H1 (cell line): ENCODE results near the gene TPO. TPM values are rescaled to one million over a fixed set of nuclear protein-coding genes. Genes with fewer than 3 reads are reported as not detected.

Experiments used
- CTCF ChIA-PET: fragments of 300-600 bp; sonication (Branson Sonifier 250); formaldehyde crosslinking; loops from one replicate; lab custom pipeline; 2021; ENCODE audit not compliant: partially characterized antibody; lab: Charles Lee
- POLR2A ChIA-PET: fragments of 300-600 bp; sonication (Branson Sonifier 250); formaldehyde crosslinking; loops from one replicate; lab custom pipeline; 2021; ENCODE audit warnings: inconsistent platforms; ENCODE audit not compliant: partially characterized antibody; lab: Charles Lee
- DNase-seq, 2 experiments: peaks; one replicate each; pipeline versions ENCODE4 v3.0.0 to v3.0.0-alpha.2; 2010 to 2022; ENCODE audit warnings: low spot score in 2 of 2, low read depth in 1 of 2, mixed read lengths in 1 of 2
- FAIRE-seq: peaks from 2 replicates; lab custom pipeline; 2011; peaks lifted over from hg19 to GRCh38; lab: Jason Lieb, UNC
- H2AFZ ChIP-seq: 2 replicates; pipeline ENCODE4 v1.8.1; 2012; ENCODE audit warnings: low read length, inconsistent platforms
- H2AK5ac ChIP-seq: 2 replicates; pipeline ENCODE4 v1.6.1; 2013; ENCODE audit warnings: low read depth, low read length
- H2BK120ac ChIP-seq: replicated peaks from 2 replicates; pipeline ENCODE3; 2013; ENCODE audit warnings: low read depth, low read length, inconsistent platforms
- H2BK12ac ChIP-seq: 2 replicates; pipeline ENCODE4 v1.6.1; 2013; ENCODE audit warnings: low read depth, low read length
- H2BK15ac ChIP-seq: 2 replicates; pipeline ENCODE4 v1.6.1; 2013; ENCODE audit warnings: low read length
- H2BK20ac ChIP-seq: 2 replicates; pipeline ENCODE4 v1.6.1; 2013; ENCODE audit warnings: low read length
- H2BK5ac ChIP-seq: 2 replicates; pipeline ENCODE4 v1.6.1; 2013; ENCODE audit warnings: low read depth, low read length
- H3K14ac ChIP-seq: 2 replicates; pipeline ENCODE4 v1.6.1; 2013; ENCODE audit warnings: inconsistent platforms; ENCODE audit not compliant: insufficient read length
- H3K18ac ChIP-seq: 2 replicates; pipeline ENCODE4 v1.6.1; 2013; ENCODE audit warnings: low read length; ENCODE audit errors: extremely low read depth
- H3K23ac ChIP-seq: 2 replicates; pipeline ENCODE4 v1.6.1; 2013; ENCODE audit warnings: inconsistent platforms; ENCODE audit not compliant: insufficient read length
- H3K23me2 ChIP-seq: 2 replicates; pipeline ENCODE4 v1.6.1; 2013; ENCODE audit warnings: low read depth, low read length
- H3K27ac ChIP-seq: 2 replicates; pipeline ENCODE4 v1.6.1; 2011; ENCODE audit warnings: low read depth, low read length, inconsistent platforms
- H3K27me3 ChIP-seq, 4 experiments: replicated peaks in 1 of 4; 1 replicate in 1 of 4; 2 replicates in 3 of 4; pipeline versions ENCODE4 v1.6.1 to v1.8.1; 2011 to 2013; ENCODE audit warnings: low read length in 3 of 4, mild to moderate bottlenecking in 3 of 4, inconsistent platforms in 2 of 4, mixed read lengths in 2 of 4, moderate library complexity in 1 of 4; ENCODE audit not compliant: control insufficient read depth in 3 of 4, insufficient read depth in 3 of 4; ENCODE audit errors: extremely low read depth in 1 of 4
- H3K36me3 ChIP-seq, 4 experiments: 2 replicates each; pipeline versions ENCODE4 v1.6.1 to v1.8.1; 2011 to 2013; ENCODE audit warnings: mild to moderate bottlenecking in 4 of 4, low read length in 3 of 4, moderate library complexity in 2 of 4, control low read depth in 1 of 4, inconsistent platforms in 1 of 4; ENCODE audit not compliant: insufficient read depth in 4 of 4, control insufficient read depth in 2 of 4
- H3K4ac ChIP-seq: replicated peaks from 2 replicates; pipeline ENCODE3; 2013; ENCODE audit warnings: low read length, low read depth, mixed read lengths, inconsistent platforms; ENCODE audit not compliant: insufficient read length
- H3K4me1 ChIP-seq, 4 experiments: replicated peaks in 1 of 4; 1 replicate in 1 of 4; 2 replicates in 3 of 4; pipeline versions ENCODE4 v1.6.1 to v1.8.1; 2011 to 2013; ENCODE audit warnings: low read length in 3 of 4, inconsistent platforms in 2 of 4, mixed read lengths in 1 of 4; ENCODE audit not compliant: insufficient read depth in 4 of 4, control insufficient read depth in 3 of 4
- H3K4me2 ChIP-seq, 2 experiments: 2 replicates each; pipeline versions ENCODE4 v1.6.1 to v1.8.1; 2011 to 2013; ENCODE audit warnings: low read depth in 2 of 2, low read length in 2 of 2, control low read depth in 1 of 2, inconsistent platforms in 1 of 2, mild to moderate bottlenecking in 1 of 2; ENCODE audit not compliant: insufficient read depth in 1 of 2
- H3K4me3 ChIP-seq, 4 experiments: fragments of 200-600, 300-600 bp in 1 of 4; sonication (generic), shearing (Covaris generic), sonication (Bioruptor Twin) in 1 of 4; 2 replicates each; pipeline versions ENCODE4 v1.5.1 to v1.8.1; 2011 to 2016; ENCODE audit warnings: low read length in 4 of 4, low read depth in 3 of 4, control low read depth in 2 of 4, inconsistent platforms in 2 of 4, mild to moderate bottlenecking in 2 of 4, mixed read lengths in 1 of 4, moderate library complexity in 1 of 4; ENCODE audit not compliant: insufficient read depth in 2 of 4; ENCODE audit errors: extremely low read depth in 1 of 4
- H3K56ac ChIP-seq: replicated peaks from 2 replicates; pipeline ENCODE3; 2013; ENCODE audit warnings: low read depth, mild to moderate bottlenecking, mixed read lengths, low read length, inconsistent platforms; ENCODE audit not compliant: insufficient read length
- H3K79me1 ChIP-seq: 2 replicates; pipeline ENCODE4 v1.6.1; 2013; ENCODE audit warnings: low read depth, low read length, control low read depth
- H3K79me2 ChIP-seq, 2 experiments: 2 replicates each; pipeline versions ENCODE4 v1.6.1 to v1.8.1; 2012 to 2013; ENCODE audit warnings: low read length in 2 of 2, mild to moderate bottlenecking in 2 of 2, inconsistent platforms in 1 of 2; ENCODE audit not compliant: insufficient read depth in 2 of 2, control insufficient read depth in 1 of 2
- H3K9ac ChIP-seq, 4 experiments: replicated peaks in 1 of 4; 1 replicate in 1 of 4; 2 replicates in 3 of 4; pipeline versions ENCODE4 v1.6.1 to v1.8.1; 2011 to 2013; ENCODE audit warnings: low read depth in 3 of 4, low read length in 3 of 4, control low read depth in 2 of 4, mild to moderate bottlenecking in 2 of 4, moderate library complexity in 2 of 4, inconsistent platforms in 1 of 4; ENCODE audit errors: extremely low read depth in 1 of 4
- H3K9me3 ChIP-seq, 2 experiments: 2 replicates each; pipeline versions ENCODE4 v1.6.1 to v1.8.1; 2012 to 2013; ENCODE audit warnings: mild to moderate bottlenecking in 2 of 2, moderate library complexity in 2 of 2, control low read depth in 1 of 2, inconsistent platforms in 1 of 2, low read depth in 1 of 2, low read length in 1 of 2, mixed read lengths in 1 of 2; ENCODE audit not compliant: insufficient read depth in 2 of 2
- H4K20me1 ChIP-seq, 2 experiments: replicated peaks in 1 of 2; 2 replicates each; pipeline versions ENCODE3 to v1.8.1; 2011 to 2013; ENCODE audit warnings: inconsistent platforms in 2 of 2, low read length in 2 of 2, mild to moderate bottlenecking in 1 of 2; ENCODE audit not compliant: insufficient read depth in 2 of 2, control insufficient read depth in 1 of 2
- H4K5ac ChIP-seq: 2 replicates; pipeline ENCODE4 v1.6.1; 2013; ENCODE audit warnings: low read length, low read depth, mixed read lengths, inconsistent platforms; ENCODE audit not compliant: insufficient read length
- H4K8ac ChIP-seq: 2 replicates; pipeline ENCODE4 v1.8.0; 2013; ENCODE audit warnings: mild to moderate bottlenecking, moderate library complexity, low read length, inconsistent platforms; ENCODE audit not compliant: insufficient read depth; ENCODE audit errors: extremely low read depth
- H4K91ac ChIP-seq: replicated peaks from 2 replicates; pipeline ENCODE3; 2013; ENCODE audit warnings: low read length, mixed read lengths, inconsistent platforms; ENCODE audit not compliant: insufficient read length
- RAD21 ChIP-seq, 2 experiments: IDR thresholded peaks in 1 of 2; conservative IDR thresholded peaks in 1 of 2; 2 replicates each; pipeline ENCODE4 v1.6.1; 2011; ENCODE audit warnings: low read depth in 2 of 2, low read length in 2 of 2, improper control_type of control experiment in 1 of 2, inconsistent platforms in 1 of 2, mild to moderate bottlenecking in 1 of 2, moderate library complexity in 1 of 2
- SIN3A ChIP-seq, 2 experiments: IDR thresholded peaks in 1 of 2; conservative IDR thresholded peaks in 1 of 2; 2 replicates each; pipeline ENCODE4 v1.6.1; 2011 to 2012; ENCODE audit warnings: low read length in 2 of 2, improper control_type of control experiment in 1 of 2, low read depth in 1 of 2, mild to moderate bottlenecking in 1 of 2
- SIRT6 ChIP-seq: IDR thresholded peaks from one replicate; pipeline ENCODE4 v1.7.1; 2012; ENCODE audit warnings: low read length, inconsistent platforms
- TAF7 ChIP-seq: optimal IDR thresholded peaks from 2 replicates; pipeline ENCODE3; 2011; ENCODE audit warnings: low read depth, mild to moderate bottlenecking, inconsistent platforms, low read length, moderate library complexity, borderline replicate concordance
- TCF12 ChIP-seq: IDR thresholded peaks from 2 replicates; pipeline ENCODE4 v1.6.1; 2011; ENCODE audit warnings: low read depth, mild to moderate bottlenecking, low read length
- WGBS, 2 experiments: shearing (Covaris generic) in 1 of 2; methylation state at CpG; one replicate each; pipeline versions ENCODE4 v1.1.6 to v1.1.7; 2013 to 2015; ENCODE audit warnings: low lambda C conversion rate in 2 of 2, mixed read lengths in 2 of 2, inconsistent platforms in 1 of 2, low coverage in 1 of 2, missing lambda C conversion rate in 1 of 2; ENCODE audit not compliant: insufficient replicate concordance in 2 of 2, insufficient coverage in 1 of 2, insufficient read length in 1 of 2; ENCODE audit errors: extremely low coverage in 1 of 2, missing lambda C conversion rate in 1 of 2; 5-methylcytosine and 5-hydroxymethylcytosine counted together
- polyA plus RNA-seq, 7 experiments: library from polyadenylated mRNA; depleted of rRNA in 3 of 7; stranded (reverse) in 5 of 7; unstranded in 2 of 7; fragments of >200 nt in 5 of 7; fragments of 200-250 nt in 2 of 7; gene quantifications; 1 replicate in 5 of 7; 2 replicates in 1 of 7; 4 replicates in 1 of 7; pipeline versions ENCODE4 v1.2.1 to v1.2.3, GENCODE V29; 2011 to 2013; ENCODE audit warnings: missing spikeins in 2 of 7, mixed read lengths in 2 of 7
- total RNA-seq: library from RNA; stranded (reverse); fragmentation: NEBNext Ultra II Directional; extraction: Animal tissue kit (Norgen Biotek cat#: 25700); gene quantifications from 2 replicates; pipeline ENCODE4 v1.2.1, GENCODE V29; 2021
- TF ChIP-seq, protein P1 (sequence below), 3 experiments: IDR thresholded peaks; 1 replicate in 2 of 3; 2 replicates in 1 of 3; pipeline versions ENCODE4 v1.5.1 to v1.6.1; 2011; ENCODE audit warnings: low read length in 3 of 3, mild to moderate bottlenecking in 3 of 3, inconsistent platforms in 2 of 3, low read depth in 1 of 3, moderate library complexity in 1 of 3; ENCODE audit not compliant: insufficient read depth in 1 of 3; ENCODE audit errors: control extremely low read depth in 1 of 3

TPO gene
- total and polyA plus RNA-seq, 2 of the 8 experiments (the other 6 are each of a cell fraction or from before 2014, with no cell fraction given), result not detected

DNA sequence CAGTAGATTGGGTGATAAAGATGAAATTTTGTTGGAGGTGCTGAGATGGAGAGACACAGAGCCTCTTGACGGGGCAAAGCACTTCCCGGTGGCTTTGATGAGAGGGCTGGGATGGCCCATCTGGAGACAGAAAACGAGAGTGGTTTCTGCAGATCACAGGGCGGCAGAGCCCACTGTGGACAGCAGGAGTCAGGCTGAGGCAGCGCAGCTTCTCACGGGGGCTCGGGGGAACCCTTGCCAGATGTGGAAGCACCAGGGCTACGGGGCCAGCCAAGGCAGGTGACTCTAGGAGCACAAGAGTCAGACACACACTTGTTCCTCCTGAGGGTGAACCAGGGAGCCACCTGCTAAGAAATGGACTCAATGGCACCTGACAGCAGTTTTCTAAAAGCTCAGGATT lies 78.5 kb downstream of the TPO start:
- Histone ChIP-seq H4K8ac (no peak overlapping the region), H3K23ac (no peak overlapping the region), H3K18ac (no peak overlapping the region), H3K9ac (no peak overlapping the region), H3K23me2 (no peaks in the 10 kb centered on the region), H3K79me2 (no peaks in the 10 kb centered on the region), H3K79me1 (no peaks in the 10 kb centered on the region), H3K4me3 (no peak overlapping the region), H2BK12ac (no peak overlapping the region), H3K4ac (no peak overlapping the region), H3K27ac (no peak overlapping the region), H3K36me3 (no peaks in the 10 kb centered on the region), H2AFZ (no peak overlapping the region), H2BK15ac (no peak overlapping the region)
- POLR2A ChIA-PET, result no interaction called here
- TF ChIP-seq TAF7 (no peak), TCF12 (no peak), SIRT6 (no peak), SIN3A (conservative IDR thresholded peaks at IDR 0.05 in 1 of 2, IDR thresholded peaks at IDR 0.05 in 1 of 2; ENCODE audit: low read depth in 1 of 2, low read length in 2 of 2) (no peak), RAD21 (IDR thresholded peaks at IDR 0.05 in 1 of 2, conservative IDR thresholded peaks at IDR 0.05 in 1 of 2; ENCODE audit: low read depth in 2 of 2, low read length in 2 of 2) (peak; percentile 2 to 31; a peak in 1 of 4 replicates)
- TF ChIP-seq, protein P1, sequence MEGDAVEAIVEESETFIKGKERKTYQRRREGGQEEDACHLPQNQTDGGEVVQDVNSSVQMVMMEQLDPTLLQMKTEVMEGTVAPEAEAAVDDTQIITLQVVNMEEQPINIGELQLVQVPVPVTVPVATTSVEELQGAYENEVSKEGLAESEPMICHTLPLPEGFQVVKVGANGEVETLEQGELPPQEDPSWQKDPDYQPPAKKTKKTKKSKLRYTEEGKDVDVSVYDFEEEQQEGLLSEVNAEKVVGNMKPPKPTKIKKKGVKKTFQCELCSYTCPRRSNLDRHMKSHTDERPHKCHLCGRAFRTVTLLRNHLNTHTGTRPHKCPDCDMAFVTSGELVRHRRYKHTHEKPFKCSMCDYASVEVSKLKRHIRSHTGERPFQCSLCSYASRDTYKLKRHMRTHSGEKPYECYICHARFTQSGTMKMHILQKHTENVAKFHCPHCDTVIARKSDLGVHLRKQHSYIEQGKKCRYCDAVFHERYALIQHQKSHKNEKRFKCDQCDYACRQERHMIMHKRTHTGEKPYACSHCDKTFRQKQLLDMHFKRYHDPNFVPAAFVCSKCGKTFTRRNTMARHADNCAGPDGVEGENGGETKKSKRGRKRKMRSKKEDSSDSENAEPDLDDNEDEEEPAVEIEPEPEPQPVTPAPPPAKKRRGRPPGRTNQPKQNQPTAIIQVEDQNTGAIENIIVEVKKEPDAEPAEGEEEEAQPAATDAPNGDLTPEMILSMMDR (IDR thresholded peaks at IDR 0.05; ENCODE audit: control extremely low read depth in 1 of 3, insufficient read depth in 1 of 3, low read depth in 1 of 3, low read length in 3 of 3), result peak in 1 of 3 experiments; percentile 10; a peak in 1 of 4 replicates
- TF ChIP-seq, all 59 proteins: peak for 2
- FAIRE-seq (no peak), DNase-seq (peak in 1 of 2 experiments; percentile 40)
- H3K4me2 ChIP-seq, result no peak overlapping the region
- no peaks in the 10 kb centered on the region for H3K27me3 ChIP-seq
- H3K14ac ChIP-seq, result no peak overlapping the region
- H4K20me1 ChIP-seq, result no peaks in the 10 kb centered on the region
- H2BK5ac ChIP-seq, result no peak overlapping the region
- no peaks in the 10 kb centered on the region for H3K9me3 ChIP-seq
- no peak overlapping the region for H2AK5ac ChIP-seq
- peaks cover 0 to 4% (median 0%) of the 10 kb centered on the region in 4 experiments; a peak in 2 of 7 replicates for H3K4me1 ChIP-seq
- CTCF ChIA-PET, result interaction anchor here (0.8 to 1.9 kb wide), 7 partner anchors 17 to 63 kb away, joined by 3 to 6 read pairs (median 3); no protein-coding TSS in a partner anchor
- 94% methylated on average over 8 of the region's 8 CpGs; no CpG with 5 or more reads in 1 of the 2 experiments for WGBS, 2 experiments
- no peak overlapping the region for H2BK120ac ChIP-seq
- H4K91ac ChIP-seq, result no peak overlapping the region
- H2BK20ac ChIP-seq, result no peak overlapping the region
- H4K5ac ChIP-seq, result no peak overlapping the region
- no peak overlapping the region for H3K56ac ChIP-seq
